SH-SY5Y (cell line): ENCODE results near the gene TOP2A.

ENCODE experiments used
- GATA2 ChIP-seq: IDR thresholded peaks from 2 replicates; pipeline ENCODE4 v1.6.1; 2011; ENCODE audit warnings: mild to moderate bottlenecking, low read depth, low read length
- GATA3 ChIP-seq: IDR thresholded peaks from 2 replicates; pipeline ENCODE4 v1.6.1; 2011; ENCODE audit warnings: low read depth, mild to moderate bottlenecking, low read length, moderate library complexity

DNA sequence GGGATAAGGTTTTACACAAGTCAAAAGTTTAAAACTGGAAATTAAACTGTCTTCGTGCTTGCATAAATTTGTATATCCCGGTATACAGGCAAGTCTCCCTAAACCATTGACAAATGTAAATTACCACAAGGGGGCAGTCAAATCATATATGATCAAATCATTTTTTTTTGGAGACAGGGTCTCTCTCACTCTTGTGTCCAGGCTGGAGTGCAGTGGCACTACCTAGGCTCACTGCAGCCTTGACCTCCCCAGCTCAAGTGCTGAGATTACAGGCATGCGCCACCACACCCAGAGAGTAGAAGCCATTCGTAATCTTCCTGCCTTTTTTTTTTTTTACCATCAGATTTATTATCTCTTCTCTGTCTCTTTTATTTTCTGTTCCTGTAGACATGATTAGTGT is 18.5 kb downstream of the TOP2A start:
- TF ChIP-seq GATA3 (no peak), GATA2 (no peak)
